Measurements from ENCODE around the gene CDKAL1. TPM values are rescaled to one million over a fixed set of nuclear protein-coding genes. Genes with fewer than 3 reads are reported as not detected.
"Not testable (repeated sequence)": the region's sequence is repeated elsewhere in the genome, so short reads cannot be mapped to it uniquely, and the experiment has no call there.

CDKAL1 gene
- total RNA-seq, 1 experiment from 2014 or later: 22.3 TPM

- no peak for DNase-seq (ENCODE audit: low read depth)
These were observed 210.8 kb downstream of the CDKAL1 start for GRCh38 chr6:20744911-20745557.

DNA sequence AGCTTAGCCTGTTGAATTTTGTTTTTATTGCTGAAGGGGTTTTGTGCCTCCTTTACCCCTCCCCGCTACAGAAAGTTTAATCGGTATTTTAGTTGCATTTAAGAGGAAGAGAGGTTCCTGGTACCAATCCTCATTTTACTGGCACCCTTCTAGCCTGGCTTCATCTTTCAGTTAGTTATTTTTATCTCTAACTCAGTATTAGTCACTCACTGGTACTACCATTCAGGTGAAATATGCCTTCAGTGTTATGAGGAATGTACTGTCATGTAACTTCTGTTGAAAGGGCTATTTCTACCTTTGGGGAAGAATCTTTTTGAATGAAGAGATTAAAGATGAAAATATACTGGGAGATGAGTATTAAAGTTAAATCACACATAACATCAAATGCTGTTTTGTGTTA lies 211.8 kb downstream of the CDKAL1 start:
- DNase-seq (ENCODE audit: low read depth): no peak

DNA sequence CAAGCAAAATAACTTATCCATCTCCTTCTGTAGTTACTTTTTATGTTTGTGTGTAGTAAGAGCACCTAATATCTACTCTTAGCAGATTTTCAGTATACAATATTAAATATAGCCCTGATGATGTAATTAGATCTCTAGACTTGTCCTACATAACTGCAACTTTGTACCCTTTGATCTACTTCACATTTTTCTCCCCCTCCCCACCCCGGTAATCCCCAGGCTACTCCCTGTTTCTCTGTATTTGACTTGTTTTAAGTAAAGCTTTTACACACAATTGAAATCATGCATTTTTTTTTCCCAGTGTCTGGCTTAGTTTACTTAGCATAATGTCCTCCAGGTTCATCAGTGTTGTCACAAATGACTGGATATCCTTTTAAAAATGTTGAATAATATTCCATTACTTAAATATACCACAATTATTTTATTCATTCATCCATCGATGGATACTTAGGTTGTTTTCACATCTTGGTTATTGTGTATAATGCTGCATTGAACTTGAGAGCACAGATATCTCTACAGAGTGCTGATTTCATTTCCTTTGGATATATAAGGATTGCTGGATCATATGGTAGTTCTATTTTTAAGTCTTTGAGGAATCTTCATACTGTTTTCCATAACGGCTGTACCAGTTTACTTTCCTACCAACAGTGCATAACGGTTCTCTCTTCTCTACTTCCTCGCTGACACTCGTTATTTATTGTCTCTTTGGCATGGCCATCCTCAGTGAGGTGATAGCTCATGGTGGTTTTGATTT lies 212.7 kb downstream of the CDKAL1 start:
- DNase-seq (ENCODE audit: low read depth): no peak

DNA sequence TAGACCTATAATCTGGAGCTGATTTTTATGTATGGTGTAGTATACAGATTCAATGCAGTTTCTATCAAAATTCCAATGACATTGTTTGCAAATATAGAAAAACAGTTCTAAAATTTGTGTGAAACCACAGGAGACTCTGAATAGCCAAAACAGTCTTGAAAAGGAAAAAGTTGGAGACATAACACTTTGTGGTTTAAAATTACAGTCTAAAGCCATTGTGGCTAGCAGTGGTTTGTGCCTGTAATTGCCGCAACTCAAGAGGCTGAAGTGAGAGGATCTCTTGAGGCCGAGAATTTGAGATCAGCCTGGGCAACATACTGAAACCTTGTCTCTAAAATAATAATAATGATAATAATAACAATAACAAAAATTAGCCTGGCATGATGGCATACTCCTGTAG lies 213.7 kb downstream of the CDKAL1 start:
- no peak for DNase-seq (ENCODE audit: low read depth)

- peak; percentile 21 for DNase-seq (ENCODE audit: low read depth)
These were observed 217.2 kb downstream of the CDKAL1 start for GRCh38 chr6:20751293-20751935.

GRCh38 chr6:20755631-20756030 lies 221.4 kb downstream of the CDKAL1 start:
- DNase-seq (ENCODE audit: low read depth): no peak

GRCh38 chr6:20756584-20757147 lies 222.4 kb downstream of the CDKAL1 start:
- not testable (repeated sequence) for DNase-seq (ENCODE audit: low read depth)

DNA sequence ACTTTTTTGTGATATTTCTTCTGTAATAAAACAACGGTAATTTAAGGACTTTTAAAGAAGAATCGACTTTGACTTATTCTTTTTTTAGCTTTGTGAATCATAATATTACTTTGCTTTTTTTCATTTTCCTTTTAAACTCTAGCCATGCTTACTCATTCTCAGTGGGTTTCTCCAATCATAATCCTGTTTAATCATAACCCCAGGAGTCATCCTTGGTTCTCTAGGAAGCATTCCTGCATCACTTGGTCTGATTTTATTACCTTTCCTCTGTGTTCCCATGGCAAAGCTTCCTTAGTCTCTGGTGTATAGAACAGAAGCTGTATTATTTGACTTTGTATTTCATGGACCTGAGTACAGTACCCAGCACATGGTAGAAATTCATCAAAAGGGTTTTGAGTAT lies 223.5 kb downstream of the CDKAL1 start:
- DNase-seq (ENCODE audit: low read depth): peak; percentile 15

GRCh38 chr6:20763296-20763695 lies 229.0 kb downstream of the CDKAL1 start:
- no peak for DNase-seq (ENCODE audit: low read depth)

- DNase-seq (ENCODE audit: low read depth): no peak
These were observed 235.4 kb downstream of the CDKAL1 start for GRCh38 chr6:20769631-20770030.

GRCh38 chr6:20770773-20771172 lies 236.5 kb downstream of the CDKAL1 start:
- peak; percentile 27 for DNase-seq (ENCODE audit: low read depth)

GRCh38 chr6:20771409-20771808 lies 237.2 kb downstream of the CDKAL1 start:
- no peak for DNase-seq (ENCODE audit: low read depth)

- no peak for DNase-seq (ENCODE audit: low read depth)
These were observed 239.6 kb downstream of the CDKAL1 start for GRCh38 chr6:20773822-20774221.

DNA sequence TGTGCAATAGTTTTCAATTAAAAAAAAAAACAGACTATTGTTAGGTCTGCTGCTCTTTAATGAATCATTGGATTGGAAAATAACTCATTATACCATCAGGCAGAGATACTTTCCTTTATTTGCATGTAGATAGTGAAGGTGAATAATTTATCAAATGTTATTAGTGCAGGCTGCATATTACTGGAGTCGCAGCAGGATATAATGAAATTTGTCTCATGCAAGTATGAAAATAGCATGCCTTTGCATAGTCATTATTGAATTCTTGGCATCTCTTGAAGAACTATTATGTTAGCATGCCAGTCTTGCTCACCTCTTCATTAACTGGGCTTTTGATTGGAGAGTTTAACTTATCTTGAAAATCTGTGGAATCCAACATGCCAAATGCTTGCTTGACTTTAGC lies 241.7 kb downstream of the CDKAL1 start:
- DNase-seq (ENCODE audit: low read depth): no peak

DNA sequence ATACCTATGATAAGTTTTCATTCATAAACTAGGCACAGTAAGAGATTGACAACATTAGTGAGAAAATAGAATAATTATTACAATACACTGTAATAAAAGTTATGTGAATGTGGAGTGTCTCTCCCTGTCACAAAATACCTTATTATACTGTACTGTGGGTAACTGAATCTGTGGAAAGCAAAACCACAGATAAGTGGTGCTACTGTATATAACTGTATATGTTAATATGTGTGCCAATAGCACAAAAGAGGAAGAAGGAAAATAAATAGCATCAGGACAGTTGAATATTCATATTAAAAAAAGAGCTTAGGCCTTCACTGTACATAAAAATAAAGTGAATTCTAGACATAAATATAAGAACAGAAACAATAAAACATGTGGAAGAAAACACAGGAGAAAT lies 243.5 kb downstream of the CDKAL1 start:
- DNase-seq (ENCODE audit: low read depth): no peak

DNA sequence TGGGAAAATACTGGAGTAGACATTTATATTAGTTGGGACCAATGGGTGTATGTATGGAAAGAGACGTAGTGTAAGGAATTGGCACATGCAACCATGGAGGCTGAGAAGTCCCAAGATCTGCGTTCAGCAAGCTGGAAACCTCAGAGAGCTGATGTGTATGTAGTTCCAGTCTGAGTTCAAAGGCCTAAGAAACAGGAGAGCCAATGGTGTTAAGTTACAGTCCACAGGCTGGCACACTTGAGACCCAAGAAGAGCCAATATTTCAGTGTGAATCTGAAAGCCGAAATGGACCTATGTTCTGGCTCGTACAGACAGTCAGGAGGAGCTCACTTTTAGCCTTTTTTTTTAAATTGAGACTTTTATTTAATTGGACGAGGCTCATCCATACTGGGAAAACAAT lies 244.2 kb downstream of the CDKAL1 start:
- DNase-seq (ENCODE audit: low read depth): no peak

- DNase-seq (ENCODE audit: low read depth): no peak
These were observed 244.7 kb downstream of the CDKAL1 start for GRCh38 chr6:20778912-20779311.

GRCh38 chr6:20789162-20789561 lies 254.9 kb downstream of the CDKAL1 start:
- DNase-seq (ENCODE audit: low read depth): peak; percentile 16

GRCh38 chr6:20790032-20790791 lies 256.0 kb downstream of the CDKAL1 start:
- DNase-seq (ENCODE audit: low read depth): peak; percentile 29

GRCh38 chr6:20791074-20791473 lies 256.8 kb downstream of the CDKAL1 start:
- DNase-seq (ENCODE audit: low read depth): no peak

- peak; percentile 6 for DNase-seq (ENCODE audit: low read depth)
These were observed 257.7 kb downstream of the CDKAL1 start for GRCh38 chr6:20791944-20792343.

DNA sequence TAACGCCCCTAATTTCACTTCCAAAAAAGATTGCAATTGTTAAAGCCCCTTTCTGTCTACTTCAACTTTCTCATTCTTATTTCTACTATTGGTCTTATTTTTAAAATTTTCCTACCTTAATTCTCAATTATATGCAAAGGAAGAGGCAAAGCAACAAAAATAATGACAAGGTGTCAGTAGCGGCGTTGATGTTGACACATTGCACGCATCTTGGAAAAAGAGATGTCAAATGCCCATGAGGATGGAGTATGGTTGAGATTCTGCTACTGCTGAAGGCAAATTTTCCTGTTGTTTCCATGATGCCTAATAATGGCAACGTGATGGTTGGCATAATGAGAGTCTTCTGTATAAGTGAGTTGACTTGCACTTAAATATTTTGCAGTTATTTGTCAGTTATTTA lies 258.9 kb downstream of the CDKAL1 start:
- no peak for DNase-seq (ENCODE audit: low read depth)

Data from RPMI7951 (cell line).